HG02970 (cell line): ENCODE results near the gene MYD88.
"Not testable (repeated sequence)": the region's sequence is repeated elsewhere in the genome, so short reads cannot be mapped to it uniquely, and the experiment has no call there.

Source experiments
- ATAC-seq: cut with Tn5 transposase; IDR thresholded peaks from one replicate; pipeline ENCODE4 v1.9.1; 2021; ENCODE audit warnings: mild to moderate bottlenecking, moderate library complexity, moderate number of reproducible peaks; ENCODE audit not compliant: unreplicated experiment, low FRiP score

The MYD88 gene

GRCh38 chr3:38124324-38125122 is 13.9 kb upstream of the MYD88 start:
- no peak for ATAC-seq

GRCh38 chr3:38125305-38126120 is 12.9 kb upstream of the MYD88 start:
- ATAC-seq: no peak

- no peak for ATAC-seq
Observed at GRCh38 chr3:38126121-38126892, 12.2 kb upstream of the MYD88 start.

- no peak for ATAC-seq
Observed at GRCh38 chr3:38127611-38128302, 10.7 kb upstream of the MYD88 start.

- ATAC-seq: no peak
Observed at GRCh38 chr3:38128303-38128655, 10.2 kb upstream of the MYD88 start.

GRCh38 chr3:38129058-38129457 is 9.4 kb upstream of the MYD88 start:
- ATAC-seq: no peak

GRCh38 chr3:38130631-38131065 is 7.8 kb upstream of the MYD88 start:
- no peak for ATAC-seq

- ATAC-seq: no peak
Observed at GRCh38 chr3:38131621-38132369, 6.7 kb upstream of the MYD88 start.

GRCh38 chr3:38133209-38133556 is 5.3 kb upstream of the MYD88 start:
- no peak for ATAC-seq

GRCh38 chr3:38133557-38134405 is 4.7 kb upstream of the MYD88 start:
- ATAC-seq: no peak

- ATAC-seq: not testable (repeated sequence)
Observed at GRCh38 chr3:38134517-38135143, 3.8 kb upstream of the MYD88 start.

GRCh38 chr3:38135621-38136277 is 2.7 kb upstream of the MYD88 start:
- ATAC-seq: not testable (repeated sequence)

- ATAC-seq: no peak
Observed at GRCh38 chr3:38136393-38136776, 2.1 kb upstream of the MYD88 start.

- ATAC-seq: peak; percentile 89
Observed at GRCh38 chr3:38136777-38137614, 1.5 kb upstream of the MYD88 start, which contains the start of gene ACAA1. Gene ACAA1 (minus strand): TSS chr3:38137127. CDS start chr3:38137035, 92 bp downstream.

GRCh38 chr3:38137615-38138348 is 679 bp upstream of the MYD88 start:
- no peak for ATAC-seq

GRCh38 chr3:38139191-38139590 is 730 bp downstream of the MYD88 start:
- ATAC-seq: no peak
